ENCODE results near the gene CLPSL1. TPM values are rescaled to one million over a fixed set of nuclear protein-coding genes. Genes with fewer than 3 reads are reported as not detected.

The CLPSL1 gene
- total and polyA plus RNA-seq, 2 donors (not counting 3 experiments of a cell fraction or from before 2014, with no cell fraction given), result not detected

- intact Hi-C loops (cut with micrococcal nuclease), result no loop called here
- H3K36me3 ChIP-seq (ENCODE audit: control insufficient read depth in 2 of 2, extremely low read depth in 1 of 2, insufficient read depth in 2 of 2, low read length in 2 of 2), result no peaks in the 10 kb centered on the region
- no TSS peak for BruUV-seq (replicated peaks)
- H3K27me3 ChIP-seq (ENCODE audit: control insufficient read depth in 2 of 2, insufficient read depth in 2 of 2, low read length in 2 of 2), result peaks cover 6% of the 10 kb centered on the region in 2 experiments
- no peaks in the 10 kb centered on the region for H4K20me1 ChIP-seq (replicated peaks; ENCODE audit: control insufficient read depth, extremely low read depth, insufficient read depth, low read length)
- CTCF ChIA-PET, result interaction anchor here (0.8 to 1.9 kb wide), 2 partner anchors 14 to 228 kb away, joined by 4 read pairs; partner anchors contain the start of gene ARMC12
- H3K27ac ChIP-seq (ENCODE audit: insufficient read depth, low read depth, low read length), result no peak overlapping the region
- POLR2A ChIA-PET, result no interaction called here
- no peaks in the 10 kb centered on the region for H3K9me3 ChIP-seq (replicated peaks; ENCODE audit: control insufficient read depth, insufficient read depth, low read length)
- no peak for FAIRE-seq
- no peaks in the 10 kb centered on the region for H3K4me1 ChIP-seq (ENCODE audit: control insufficient read depth, extremely low read depth, insufficient read depth, low read length)
- H2AFZ ChIP-seq (ENCODE audit: low read depth, low read length), result no peak overlapping the region
- no peak for DNase-seq (ENCODE audit: low read depth, low spot score)
- H3K9me1 ChIP-seq (replicated peaks; ENCODE audit: control insufficient read depth, extremely low read depth, insufficient read depth, low read length), result no peaks in the 10 kb centered on the region
- H3K9ac ChIP-seq (replicated peaks; ENCODE audit: extremely low read depth, insufficient read depth, low read length), result no peak overlapping the region
- no peak overlapping the region for H3K4me2 ChIP-seq (ENCODE audit: insufficient read depth, low read length)
- H3K79me2 ChIP-seq (ENCODE audit: control insufficient read depth, insufficient read depth, low read length), result no peaks in the 10 kb centered on the region
- dilution Hi-C loops (cut with MboI; ENCODE audit: extremely low pct_ligation_motif_present, low sequenced_read_pairs), result no loop called here
- no peak for TF ChIP-seq EZH2 (IDR thresholded peaks at IDR 0.05; ENCODE audit: borderline replicate concordance, low read depth, low read length, severe bottlenecking)
- no peak for TF ChIP-seq POLR2A (IDR thresholded peaks at IDR 0.05; ENCODE audit: low read depth, low read length)
- H3K4me3 ChIP-seq (replicated peaks in 1 of 3; ENCODE audit: insufficient read depth in 1 of 3, low read depth in 1 of 3, low read length in 3 of 3), result no peak overlapping the region
Measured at GRCh38 chr6:35750557-35750956, 30.3 kb upstream of the CLPSL1 start.

GRCh38 chr6:35751594-35751993 is 29.2 kb upstream of the CLPSL1 start:
- dilution Hi-C loops (cut with MboI; ENCODE audit: extremely low pct_ligation_motif_present, low sequenced_read_pairs) (no loop called here), intact Hi-C loops (cut with micrococcal nuclease) (no loop called here)
- no peaks in the 10 kb centered on the region for H3K9me1 ChIP-seq (replicated peaks; ENCODE audit: control insufficient read depth, extremely low read depth, insufficient read depth, low read length)
- DNase-seq (ENCODE audit: low read depth, low spot score), result no peak
- H3K4me3 ChIP-seq (replicated peaks in 1 of 3; ENCODE audit: insufficient read depth in 1 of 3, low read depth in 1 of 3, low read length in 3 of 3), result no peak overlapping the region
- ChIA-PET POLR2A (no interaction called here), CTCF (interaction anchor here (1.2 to 1.9 kb wide), 2 partner anchors 15 to 230 kb away, joined by 3 to 4 read pairs; partner anchors contain the start of gene ARMC12)
- H3K4me1 ChIP-seq (ENCODE audit: control insufficient read depth, extremely low read depth, insufficient read depth, low read length), result no peaks in the 10 kb centered on the region
- H4K20me1 ChIP-seq (replicated peaks; ENCODE audit: control insufficient read depth, extremely low read depth, insufficient read depth, low read length), result no peaks in the 10 kb centered on the region
- FAIRE-seq, result no peak
- H3K36me3 ChIP-seq (ENCODE audit: control insufficient read depth in 2 of 2, extremely low read depth in 1 of 2, insufficient read depth in 2 of 2, low read length in 2 of 2), result no peaks in the 10 kb centered on the region
- TF ChIP-seq MAX (IDR thresholded peaks at IDR 0.05; ENCODE audit: insufficient read depth, insufficient read length) (no peak), EZH2 (IDR thresholded peaks at IDR 0.05; ENCODE audit: borderline replicate concordance, low read depth, low read length, severe bottlenecking) (no peak), FOS (IDR thresholded peaks at IDR 0.05; ENCODE audit: borderline replicate concordance, insufficient read depth, low read length) (no peak), GATA2 (IDR thresholded peaks at IDR 0.05; ENCODE audit: insufficient read depth, insufficient read length, low read depth, low read length) (no peak), JUN (IDR thresholded peaks at IDR 0.05; ENCODE audit: borderline replicate concordance, insufficient read depth, insufficient read length, low read depth) (no peak), POLR2A (IDR thresholded peaks at IDR 0.05; ENCODE audit: low read depth, low read length) (no peak), POLR2AphosphoS5 (IDR thresholded peaks at IDR 0.05; ENCODE audit: insufficient read depth, low read depth, low read length) (no peak)
- no TSS peak for BruUV-seq (replicated peaks)
- no peak overlapping the region for H3K4me2 ChIP-seq (ENCODE audit: insufficient read depth, low read length)
- H2AFZ ChIP-seq (ENCODE audit: low read depth, low read length), result no peak overlapping the region
- no peaks in the 10 kb centered on the region for H3K9me3 ChIP-seq (replicated peaks; ENCODE audit: control insufficient read depth, insufficient read depth, low read length)
- no peak overlapping the region for H3K9ac ChIP-seq (replicated peaks; ENCODE audit: extremely low read depth, insufficient read depth, low read length)
- H3K27ac ChIP-seq (ENCODE audit: insufficient read depth, low read depth, low read length), result no peak overlapping the region
- no peaks in the 10 kb centered on the region for H3K79me2 ChIP-seq (ENCODE audit: control insufficient read depth, insufficient read depth, low read length)
- H3K27me3 ChIP-seq (ENCODE audit: control insufficient read depth in 2 of 2, insufficient read depth in 2 of 2, low read length in 2 of 2), result peaks cover 6% of the 10 kb centered on the region in 2 experiments
